Adrenal gland (tissue), 12 donors: Measurements from ENCODE around the gene ZNF835. TPM values are rescaled to one million over a fixed set of nuclear protein-coding genes. Genes with fewer than 3 reads are reported as not detected.

Experiments used
- polyA plus RNA-seq, 3 donors: library from polyadenylated mRNA; stranded (reverse); fragments of 200-250 nt in 2 of 3; fragments of 350-450 nt in 1 of 3; fragmentation: Illumina TruSeq in 1 of 3; extraction: RNeasy Lipid Tissue Mini Kit (QIAGEN cat#74804) in 1 of 3; gene quantifications; one replicate each; pipeline ENCODE4 v1.2.3, GENCODE V29; 2013 to 2014
- total RNA-seq, 9 donors: library from RNA; depleted of rRNA in 4 of 9; stranded (reverse); fragments of >200 nt in 4 of 9; fragments of 120-200 nt in 1 of 9; fragmentation: NEBNext Ultra II Directional in 1 of 9; extraction: Animal tissue kit (Norgen Biotek cat#: 25700) in 1 of 9; gene quantifications; one replicate each; pipeline versions ENCODE4 v1.1.0 to v1.2.4, GENCODE V29; 2013 to 2023
- donor health status: healthy with polysubstance abuse.
- donor health status: Bipolar disorder and iron deficiency.
- donor health status: DM: yes; HTN: yes; CAD: no.
- donor health status: DM: no; HTN: no; CAD: no.
- donor health status: DM: no; HTN: no; CAD: no.
- donor health status: DM: yes; HTN: yes; CAD: no.

ZNF835 gene
- total and polyA plus RNA-seq, 12 donors = 0.30 to 37.5 (median 3.8) TPM

Other genes with a start within 250 kb of the ZNF835 start
- gene ZNF667, start 194.4 kb downstream of the ZNF835 start, total RNA-seq = 10 to 100 TPM in 2 of 9 donors, 1 to 10 TPM in 7; 1.6 to 12.6 (median 6.5) TPM
- 10 to 100 TPM in 2 of 3 donors, 1 to 10 TPM in 1; 8.8 to 18.0 (median 10.7) TPM for gene ZNF667, start 194.4 kb downstream of the ZNF835 start, polyA plus RNA-seq
- 10 to 100 TPM in 3 of 9 donors, 1 to 10 TPM in 6; 2.9 to 16.0 (median 6.9) TPM for gene ZNF471, start 163.9 kb downstream of the ZNF835 start, total RNA-seq
- gene ZNF471, start 163.9 kb downstream of the ZNF835 start, polyA plus RNA-seq = 1 to 10 TPM; 4.3 to 9.7 (median 6.4) TPM
- 1 to 10 TPM; 4.0 to 9.5 (median 7.0) TPM for gene ZFP28, start 132.8 kb downstream of the ZNF835 start, total RNA-seq
- 1 to 10 TPM; 7.0 to 9.3 (median 8.1) TPM for gene ZFP28, start 132.8 kb downstream of the ZNF835 start, polyA plus RNA-seq
- gene ZNF470, start 104.3 kb downstream of the ZNF835 start, total RNA-seq = 1 to 10 TPM; 1.4 to 7.5 (median 5.6) TPM
- gene ZNF470, start 104.3 kb downstream of the ZNF835 start, polyA plus RNA-seq = 10 to 100 TPM in 1 of 3 donors, 1 to 10 TPM in 2; 5.5 to 16.2 (median 7.4) TPM
- gene ZNF71, start 76.5 kb downstream of the ZNF835 start, total RNA-seq = 1 to 10 TPM; 5.1 to 8.4 (median 5.8) TPM
- gene ZNF71, start 76.5 kb downstream of the ZNF835 start, polyA plus RNA-seq = 1 to 10 TPM; 2.3 to 2.6 (median 2.4) TPM
- gene SMIM17, start 28.6 kb downstream of the ZNF835 start, total RNA-seq = under 1 TPM in 4 of 9 donors, not detected in 5; 0.22 to 0.67 (median 0.37) TPM
- under 1 TPM in 2 of 3 donors, not detected in 1; 0.07 to 0.35 TPM for gene SMIM17, start 28.6 kb downstream of the ZNF835 start, polyA plus RNA-seq
- 100 to 1,000 TPM; 114 to 743 (median 259) TPM for gene PEG3, start 169.0 kb upstream of the ZNF835 start, total RNA-seq
- 100 to 1,000 TPM in 1 of 3 donors, 10 to 100 TPM in 2; 17.3 to 511 (median 49.1) TPM for gene PEG3, start 169.0 kb upstream of the ZNF835 start, polyA plus RNA-seq
- 10 to 100 TPM in 3 of 9 donors, 1 to 10 TPM in 6; 1.7 to 28.1 (median 6.9) TPM for gene ZIM2, start 169.0 kb upstream of the ZNF835 start, total RNA-seq
- gene ZIM2, start 169.0 kb upstream of the ZNF835 start, polyA plus RNA-seq = 1 to 10 TPM in 2 of 3 donors, under 1 TPM in 1; 0.24 to 6.2 (median 1.4) TPM